HepG2 (cell line): ENCODE results near the gene MLANA. TPM values are rescaled to one million over a fixed set of nuclear protein-coding genes. Genes with fewer than 3 reads are reported as not detected.

Experiments
- ATF7 ChIP-seq, 2 experiments: fragments of 450-650 bp in 1 of 2; sonication (generic) in 1 of 2; formaldehyde crosslinking in 1 of 2; IDR thresholded peaks; 2 replicates each; pipeline versions ENCODE4 v1.4.0 to v1.6.1; 2016 to 2020; ENCODE audit warnings: antibody characterized with exemption in 1 of 2, mild to moderate bottlenecking in 1 of 2, missing genetic modification reagents in 1 of 2
- CEBPG ChIP-seq: IDR thresholded peaks from 2 replicates; pipeline ENCODE4 v1.6.1; 2016
- GTF3A ChIP-seq: sonication (generic); formaldehyde crosslinking; conservative IDR thresholded peaks from 2 replicates; pipeline ENCODE4 v1.4.0; 2020; ENCODE audit warnings: mild to moderate bottlenecking, missing genetic modification reagents
- HNRNPLL ChIP-seq: fragments of 200-400 bp; formaldehyde crosslinking; IDR thresholded peaks from 2 replicates; pipeline ENCODE4 v1.6.1; 2017; ENCODE audit warnings: mild to moderate bottlenecking, low read depth, low read length; ENCODE audit not compliant: poor library complexity, severe bottlenecking
- JUN ChIP-seq: sonication (generic); formaldehyde crosslinking; IDR thresholded peaks from 2 replicates; pipeline ENCODE4 v1.4.0; 2020; ENCODE audit warnings: mild to moderate bottlenecking, missing genetic modification reagents
- LCORL ChIP-seq, 2 experiments: fragments of 450-650 bp in 1 of 2; sonication (generic) in 1 of 2; formaldehyde crosslinking in 1 of 2; IDR thresholded peaks; 2 replicates each; pipeline versions ENCODE4 v1.5.0 to v1.6.1; 2017 to 2020; ENCODE audit warnings: antibody characterized with exemption in 1 of 2, missing genetic modification reagents in 1 of 2
- SMARCC2 ChIP-seq: fragments of 450-650 bp; IDR thresholded peaks from 2 replicates; pipeline ENCODE4 v1.6.1; 2017; ENCODE audit warnings: antibody characterized with exemption, mild to moderate bottlenecking
- STAT5B ChIP-seq: sonication (generic); formaldehyde crosslinking; IDR thresholded peaks from 2 replicates; pipeline ENCODE4 v1.4.0; 2020; ENCODE audit warnings: missing genetic modification reagents
- ZNF24 ChIP-seq: fragments of 450-650 bp; IDR thresholded peaks from 2 replicates; pipeline ENCODE4 v1.6.1; 2017; ENCODE audit warnings: antibody characterized with exemption, mild to moderate bottlenecking
- ZNF44 ChIP-seq: sonication (generic); formaldehyde crosslinking; IDR thresholded peaks from 2 replicates; pipeline ENCODE4 v1.5.1; 2020; ENCODE audit warnings: mild to moderate bottlenecking, missing genetic modification reagents
- ZNF605 ChIP-seq: sonication (generic); formaldehyde crosslinking; IDR thresholded peaks from 2 replicates; pipeline ENCODE4 v1.8.0; 2022; ENCODE audit warnings: mild to moderate bottlenecking, missing genetic modification reagents
- polyA plus RNA-seq, 8 experiments: library from polyadenylated mRNA; depleted of rRNA in 3 of 8; stranded (reverse) in 7 of 8; unstranded in 1 of 8; fragments of >200 nt; fragmentation: Illumina TruSeq in 4 of 8; extraction: Trizol in 4 of 8; gene quantifications; 2 replicates each; pipeline versions ENCODE4 v1.2.1 to v1.2.3, GENCODE V29; 2011 to 2016; ENCODE audit warnings: low read depth in 4 of 8, missing spikeins in 1 of 8, mixed read lengths in 1 of 8; ENCODE audit not compliant: insufficient read depth in 1 of 8
- total RNA-seq, 5 experiments: library from RNA; depleted of rRNA; stranded (reverse); fragments of >200 nt; fragmentation: Illumina TruSeq; extraction: Trizol; gene quantifications; 2 replicates each; pipeline ENCODE4 v1.2.3, GENCODE V29; 2016; ENCODE audit warnings: low read depth in 1 of 5
- TF ChIP-seq, protein P1 (sequence below): sonication (generic); formaldehyde crosslinking; IDR thresholded peaks from 2 replicates; pipeline ENCODE4 v1.4.0; 2020; ENCODE audit warnings: missing genetic modification reagents
- TF ChIP-seq, protein P2 (sequence below): sonication (generic); formaldehyde crosslinking; conservative IDR thresholded peaks from 2 replicates; pipeline ENCODE4 v1.4.0; 2020; ENCODE audit warnings: missing genetic modification reagents
- TF ChIP-seq, protein P3 (sequence below): sonication (generic); formaldehyde crosslinking; IDR thresholded peaks from 2 replicates; pipeline ENCODE4 v1.4.0; 2020; ENCODE audit warnings: mild to moderate bottlenecking, missing genetic modification reagents

Gene MLANA
- total and polyA plus RNA-seq, 2 of the 13 experiments (the other 11 are each of a cell fraction or from before 2014, with no cell fraction given): 0.11 to 0.18 TPM

DNA sequence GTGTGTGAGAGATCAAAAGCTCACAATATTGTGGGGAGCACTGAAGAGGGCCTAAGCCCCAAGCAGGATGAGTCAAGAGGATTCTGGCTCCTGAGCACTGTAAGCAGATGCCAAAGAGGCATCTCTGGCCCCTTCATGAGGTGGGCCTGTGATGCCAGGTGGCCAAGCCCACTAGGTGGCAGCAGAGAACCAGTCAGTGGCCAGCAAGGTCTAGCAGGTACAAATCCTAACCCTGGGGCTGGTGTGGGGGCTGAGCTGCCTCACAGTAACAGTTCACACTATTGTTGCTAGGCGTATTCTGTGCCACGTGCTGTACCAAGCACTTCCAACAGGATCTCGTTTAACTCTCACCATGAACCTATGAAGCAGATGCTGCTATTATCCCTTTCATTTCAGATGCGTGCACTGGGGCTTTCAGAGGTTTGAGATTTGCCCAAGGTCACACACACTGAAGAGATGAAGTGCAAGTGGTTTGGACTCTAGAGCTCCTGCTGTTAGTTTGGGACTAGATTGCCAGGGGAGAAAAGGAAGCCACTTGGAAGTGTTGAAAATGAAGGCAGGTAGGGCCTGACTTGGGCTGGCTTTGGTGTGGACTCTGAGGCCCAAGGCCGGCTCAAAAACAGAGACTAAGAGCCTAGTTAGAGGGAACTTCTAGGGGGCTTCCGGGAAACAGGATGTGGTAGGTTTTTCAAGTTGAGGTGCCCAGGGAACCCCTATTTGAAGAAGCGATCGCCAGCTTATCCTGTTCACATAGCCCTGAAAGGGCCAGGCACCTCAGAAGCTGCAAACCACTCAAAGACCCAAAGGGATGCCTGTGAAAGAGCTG lies 4.4 kb upstream of the MLANA start (continued):
- TF ChIP-seq ATF7 (IDR thresholded peaks at IDR 0.05) (no peak), ATF7 (CRISPR knock-in tag; IDR thresholded peaks at IDR 0.05) (no peak), ZNF44 (CRISPR knock-in tag) (no peak), GTF3A (CRISPR knock-in tag) (no peak), CEBPG (no peak), HNRNPLL (no peak), LCORL (IDR thresholded peaks at IDR 0.05) (no peak), LCORL (CRISPR knock-in tag; IDR thresholded peaks at IDR 0.05) (peak; percentile 53; the same call in 1 of the 2 replicates), ZNF24 (no peak), JUN (no peak), SMARCC2 (no peak), ZNF605 (CRISPR knock-in tag) (no peak), STAT5B (CRISPR knock-in tag) (no peak)
- TF ChIP-seq, protein P1, sequence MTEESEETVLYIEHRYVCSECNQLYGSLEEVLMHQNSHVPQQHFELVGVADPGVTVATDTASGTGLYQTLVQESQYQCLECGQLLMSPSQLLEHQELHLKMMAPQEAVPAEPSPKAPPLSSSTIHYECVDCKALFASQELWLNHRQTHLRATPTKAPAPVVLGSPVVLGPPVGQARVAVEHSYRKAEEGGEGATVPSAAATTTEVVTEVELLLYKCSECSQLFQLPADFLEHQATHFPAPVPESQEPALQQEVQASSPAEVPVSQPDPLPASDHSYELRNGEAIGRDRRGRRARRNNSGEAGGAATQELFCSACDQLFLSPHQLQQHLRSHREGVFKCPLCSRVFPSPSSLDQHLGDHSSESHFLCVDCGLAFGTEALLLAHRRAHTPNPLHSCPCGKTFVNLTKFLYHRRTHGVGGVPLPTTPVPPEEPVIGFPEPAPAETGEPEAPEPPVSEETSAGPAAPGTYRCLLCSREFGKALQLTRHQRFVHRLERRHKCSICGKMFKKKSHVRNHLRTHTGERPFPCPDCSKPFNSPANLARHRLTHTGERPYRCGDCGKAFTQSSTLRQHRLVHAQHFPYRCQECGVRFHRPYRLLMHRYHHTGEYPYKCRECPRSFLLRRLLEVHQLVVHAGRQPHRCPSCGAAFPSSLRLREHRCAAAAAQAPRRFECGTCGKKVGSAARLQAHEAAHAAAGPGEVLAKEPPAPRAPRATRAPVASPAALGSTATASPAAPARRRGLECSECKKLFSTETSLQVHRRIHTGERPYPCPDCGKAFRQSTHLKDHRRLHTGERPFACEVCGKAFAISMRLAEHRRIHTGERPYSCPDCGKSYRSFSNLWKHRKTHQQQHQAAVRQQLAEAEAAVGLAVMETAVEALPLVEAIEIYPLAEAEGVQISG: peak; percentile 38
- TF ChIP-seq, protein P2, sequence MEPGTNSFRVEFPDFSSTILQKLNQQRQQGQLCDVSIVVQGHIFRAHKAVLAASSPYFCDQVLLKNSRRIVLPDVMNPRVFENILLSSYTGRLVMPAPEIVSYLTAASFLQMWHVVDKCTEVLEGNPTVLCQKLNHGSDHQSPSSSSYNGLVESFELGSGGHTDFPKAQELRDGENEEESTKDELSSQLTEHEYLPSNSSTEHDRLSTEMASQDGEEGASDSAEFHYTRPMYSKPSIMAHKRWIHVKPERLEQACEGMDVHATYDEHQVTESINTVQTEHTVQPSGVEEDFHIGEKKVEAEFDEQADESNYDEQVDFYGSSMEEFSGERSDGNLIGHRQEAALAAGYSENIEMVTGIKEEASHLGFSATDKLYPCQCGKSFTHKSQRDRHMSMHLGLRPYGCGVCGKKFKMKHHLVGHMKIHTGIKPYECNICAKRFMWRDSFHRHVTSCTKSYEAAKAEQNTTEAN (CRISPR knock-in tag): no peak
- TF ChIP-seq, protein P3, sequence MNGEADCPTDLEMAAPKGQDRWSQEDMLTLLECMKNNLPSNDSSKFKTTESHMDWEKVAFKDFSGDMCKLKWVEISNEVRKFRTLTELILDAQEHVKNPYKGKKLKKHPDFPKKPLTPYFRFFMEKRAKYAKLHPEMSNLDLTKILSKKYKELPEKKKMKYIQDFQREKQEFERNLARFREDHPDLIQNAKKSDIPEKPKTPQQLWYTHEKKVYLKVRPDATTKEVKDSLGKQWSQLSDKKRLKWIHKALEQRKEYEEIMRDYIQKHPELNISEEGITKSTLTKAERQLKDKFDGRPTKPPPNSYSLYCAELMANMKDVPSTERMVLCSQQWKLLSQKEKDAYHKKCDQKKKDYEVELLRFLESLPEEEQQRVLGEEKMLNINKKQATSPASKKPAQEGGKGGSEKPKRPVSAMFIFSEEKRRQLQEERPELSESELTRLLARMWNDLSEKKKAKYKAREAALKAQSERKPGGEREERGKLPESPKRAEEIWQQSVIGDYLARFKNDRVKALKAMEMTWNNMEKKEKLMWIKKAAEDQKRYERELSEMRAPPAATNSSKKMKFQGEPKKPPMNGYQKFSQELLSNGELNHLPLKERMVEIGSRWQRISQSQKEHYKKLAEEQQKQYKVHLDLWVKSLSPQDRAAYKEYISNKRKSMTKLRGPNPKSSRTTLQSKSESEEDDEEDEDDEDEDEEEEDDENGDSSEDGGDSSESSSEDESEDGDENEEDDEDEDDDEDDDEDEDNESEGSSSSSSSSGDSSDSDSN (CRISPR knock-in tag): no peak
